NT2/D1 (cell line): ENCODE data around the gene MYO3B.
"Not testable (repeated sequence)": the region's sequence is repeated elsewhere in the genome, so short reads cannot be mapped to it uniquely, and the experiment has no call there.

Source experiments
- DNase-seq: peaks from one replicate; pipeline ENCODE4 v3.0.0-alpha.2; 2011; ENCODE audit warnings: low read depth, low spot score
- H3K27me3 ChIP-seq: 2 replicates; pipeline ENCODE4 v1.6.0; 2011; ENCODE audit warnings: mild to moderate bottlenecking; ENCODE audit not compliant: insufficient read length, insufficient read depth
- H3K36me3 ChIP-seq: 2 replicates; pipeline ENCODE4 v1.6.1; 2011; ENCODE audit warnings: mild to moderate bottlenecking, low read length, mixed read lengths; ENCODE audit not compliant: insufficient read depth, insufficient read length
- H3K4me1 ChIP-seq: 2 replicates; pipeline ENCODE4 v1.5.1; 2011; ENCODE audit not compliant: insufficient read depth, insufficient read length
- H3K4me3 ChIP-seq: 2 replicates; pipeline ENCODE4 v1.5.1; 2011; ENCODE audit warnings: low read depth; ENCODE audit not compliant: insufficient read length
- H3K9ac ChIP-seq: 2 replicates; pipeline ENCODE4 v1.6.0; 2011; ENCODE audit warnings: low read depth; ENCODE audit not compliant: insufficient read length
- H3K9me3 ChIP-seq: 2 replicates; pipeline ENCODE4 v1.5.1; 2011; ENCODE audit warnings: mild to moderate bottlenecking, low read length; ENCODE audit not compliant: insufficient read depth
- SUZ12 ChIP-seq: IDR thresholded peaks from 2 replicates; pipeline ENCODE4 v1.6.1; 2011; ENCODE audit not compliant: insufficient read length, insufficient read depth; ENCODE audit errors: extremely low read depth
- YY1 ChIP-seq: IDR thresholded peaks from 2 replicates; pipeline ENCODE4 v1.6.1; 2011; ENCODE audit not compliant: insufficient read length, insufficient read depth
- ZNF274 ChIP-seq: IDR thresholded peaks from 2 replicates; pipeline ENCODE4 v1.6.1; 2011; ENCODE audit warnings: mild to moderate bottlenecking, low read depth, low read length

MYO3B gene

GRCh38 chr2:170656669-170657068, 478.7 kb downstream of the MYO3B start:
- no peaks in the 10 kb centered on the region for H3K9me3 ChIP-seq
- H3K27me3 ChIP-seq = no peaks in the 10 kb centered on the region
- H3K9ac ChIP-seq = no peak overlapping the region
- TF ChIP-seq YY1 = no peak
- no peak for TF ChIP-seq SUZ12
- no peak overlapping the region for H3K4me3 ChIP-seq
- H3K4me1 ChIP-seq = no peaks in the 10 kb centered on the region
- no peaks in the 10 kb centered on the region for H3K36me3 ChIP-seq
- no peak for DNase-seq

- no peaks in the 10 kb centered on the region for H3K27me3 ChIP-seq
- H3K9me3 ChIP-seq = no peaks in the 10 kb centered on the region
- DNase-seq = no peak
- no peaks in the 10 kb centered on the region for H3K4me1 ChIP-seq
- H3K9ac ChIP-seq = no peak overlapping the region
- no peaks in the 10 kb centered on the region for H3K36me3 ChIP-seq
- no peak overlapping the region for H3K4me3 ChIP-seq
- TF ChIP-seq SUZ12 (no peak), YY1 (no peak), ZNF274 (no peak)
These were observed 482.5 kb downstream of the MYO3B start for GRCh38 chr2:170660409-170660808.

DNA sequence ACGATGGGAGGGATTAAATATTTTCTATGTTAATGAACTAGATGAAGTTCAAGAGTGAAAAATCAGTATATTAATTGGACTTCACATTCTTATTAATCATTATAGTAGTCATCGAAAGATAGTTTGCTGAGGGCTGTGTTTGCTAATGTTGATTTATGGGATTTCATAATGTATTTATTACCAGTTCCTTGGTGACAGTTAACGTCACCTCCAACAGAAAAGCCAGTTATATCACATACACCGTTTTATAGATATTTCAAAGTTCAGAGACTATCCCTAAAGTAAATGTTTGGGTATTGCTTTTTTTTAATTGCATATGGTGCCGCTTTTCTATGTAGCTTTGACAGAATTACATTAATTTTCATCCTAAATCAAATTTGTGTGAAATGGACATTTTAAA, 487.8 kb downstream of the MYO3B start:
- DNase-seq = no peak
- H3K36me3 ChIP-seq = no peaks in the 10 kb centered on the region
- H3K9me3 ChIP-seq = no peaks in the 10 kb centered on the region
- TF ChIP-seq YY1 (no peak), SUZ12 (no peak), ZNF274 (no peak)
- no peak overlapping the region for H3K9ac ChIP-seq
- H3K4me3 ChIP-seq = no peak overlapping the region
- no peaks in the 10 kb centered on the region for H3K27me3 ChIP-seq
- H3K4me1 ChIP-seq = no peaks in the 10 kb centered on the region

DNA sequence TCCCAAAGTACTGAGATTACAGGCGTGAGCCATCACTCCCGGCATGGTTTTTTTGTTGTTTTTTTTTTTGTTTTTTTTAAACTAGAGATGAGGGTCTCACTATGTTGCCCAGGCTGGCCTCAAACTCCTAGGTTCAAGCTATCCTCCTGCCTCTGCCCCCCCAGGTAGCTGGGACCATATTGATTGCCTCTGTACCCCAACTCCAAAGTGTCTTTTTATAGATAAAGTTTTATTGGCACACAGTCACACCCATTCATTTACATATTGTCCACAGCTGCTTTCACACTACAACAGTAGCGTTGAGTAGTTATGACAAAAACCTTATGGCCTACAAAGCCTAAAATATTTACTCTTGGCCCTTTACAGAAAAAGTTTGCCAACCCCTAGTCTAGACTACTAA, 492.0 kb downstream of the MYO3B start:
- TF ChIP-seq SUZ12 (no peak), ZNF274 (no peak), YY1 (no peak)
- no peaks in the 10 kb centered on the region for H3K27me3 ChIP-seq
- no peak overlapping the region for H3K4me3 ChIP-seq
- H3K9ac ChIP-seq = no peak overlapping the region
- H3K36me3 ChIP-seq = no peaks in the 10 kb centered on the region
- no peak for DNase-seq
- no peaks in the 10 kb centered on the region for H3K9me3 ChIP-seq
- no peaks in the 10 kb centered on the region for H3K4me1 ChIP-seq

DNA sequence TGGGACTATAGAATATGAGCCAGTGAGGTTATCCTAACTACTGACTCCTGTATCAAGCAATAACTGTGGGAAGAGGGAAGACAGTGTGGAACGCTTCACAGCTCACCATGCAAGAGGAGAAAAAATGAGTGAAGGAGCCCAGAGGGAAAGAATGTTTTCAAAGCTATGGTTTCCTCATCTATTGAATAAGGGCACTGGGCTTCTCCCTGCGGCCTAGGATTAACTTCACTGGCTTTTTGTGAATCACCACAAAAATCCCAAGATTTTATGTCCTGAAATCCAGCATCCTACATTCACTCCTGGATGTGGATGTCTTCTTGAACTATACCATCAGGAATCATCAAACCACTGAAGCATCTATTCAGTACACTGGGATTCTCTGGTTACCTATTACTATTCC, 492.7 kb downstream of the MYO3B start:
- Histone ChIP-seq H3K36me3 (no peaks in the 10 kb centered on the region), H3K4me1 (no peaks in the 10 kb centered on the region), H3K9me3 (no peaks in the 10 kb centered on the region), H3K27me3 (no peaks in the 10 kb centered on the region), H3K9ac (no peak overlapping the region), H3K4me3 (no peak overlapping the region)
- TF ChIP-seq SUZ12 = no peak
- no peak for TF ChIP-seq YY1
- no peak for DNase-seq

GRCh38 chr2:170671079-170671478, 493.1 kb downstream of the MYO3B start:
- no peak for DNase-seq
- no peaks in the 10 kb centered on the region for H3K27me3 ChIP-seq
- TF ChIP-seq YY1 (no peak), ZNF274 (no peak), SUZ12 (no peak)

DNA sequence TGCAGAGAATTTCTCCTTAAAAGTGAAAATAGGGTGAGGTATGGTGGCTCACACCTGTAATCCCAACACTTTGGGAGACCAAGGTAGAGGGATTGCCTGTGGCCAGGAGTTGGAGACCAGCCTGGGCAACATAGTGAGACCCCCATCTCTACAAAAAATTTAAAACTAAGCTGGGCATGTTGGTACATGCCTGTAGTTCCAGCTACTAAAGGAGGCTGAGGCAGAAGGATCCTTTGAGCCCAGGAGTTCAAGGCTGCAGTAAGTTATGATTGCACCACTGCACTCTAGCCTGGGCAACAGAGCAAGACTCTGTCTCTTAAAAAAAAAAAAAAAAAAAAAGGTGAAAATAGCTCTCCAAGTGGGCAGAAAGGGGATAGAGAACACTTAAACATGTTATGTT, 496.3 kb downstream of the MYO3B start:
- not testable (repeated sequence) for DNase-seq, H3K4me1 ChIP-seq, H3K4me3 ChIP-seq, H3K9ac ChIP-seq, H3K36me3 ChIP-seq, H3K27me3 ChIP-seq, H3K9me3 ChIP-seq

More at GRCh38 chr2:170671079-170671478, 493.1 kb downstream of the MYO3B start:
- no peaks in the 10 kb centered on the region for H3K36me3 ChIP-seq
- H3K9ac ChIP-seq = no peak overlapping the region
- no peaks in the 10 kb centered on the region for H3K9me3 ChIP-seq
- no peak overlapping the region for H3K4me3 ChIP-seq
- no peaks in the 10 kb centered on the region for H3K4me1 ChIP-seq

DNA sequence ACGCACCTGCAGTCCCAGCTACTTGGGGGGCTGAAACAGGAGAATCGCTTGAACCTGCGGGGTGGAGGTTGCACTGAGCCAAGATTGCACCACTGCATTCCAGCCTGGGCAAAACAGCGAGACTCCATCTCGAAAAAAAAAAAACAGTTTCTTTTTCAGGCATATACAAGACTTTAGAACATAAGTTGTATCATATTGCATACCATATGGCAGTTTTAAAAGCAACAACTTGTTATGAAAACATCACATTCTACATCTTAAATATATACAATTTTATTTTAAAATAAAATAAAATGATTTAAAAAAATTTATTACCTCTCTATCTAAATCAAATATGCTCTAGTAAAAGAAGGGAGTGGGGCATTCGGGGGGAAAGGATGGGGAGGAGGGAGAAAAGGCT, 497.8 kb downstream of the MYO3B start:
- Histone ChIP-seq H3K9me3 (no peaks in the 10 kb centered on the region), H3K4me3 (no peak overlapping the region), H3K4me1 (no peaks in the 10 kb centered on the region), H3K36me3 (no peaks in the 10 kb centered on the region), H3K9ac (no peak overlapping the region), H3K27me3 (no peaks in the 10 kb centered on the region)
- no peak for DNase-seq
- TF ChIP-seq YY1 = no peak
- no peak for TF ChIP-seq ZNF274
- TF ChIP-seq SUZ12 = no peak

GRCh38 chr2:170679607-170680079, 501.7 kb downstream of the MYO3B start:
- H3K36me3 ChIP-seq = no peaks in the 10 kb centered on the region
- no peaks in the 10 kb centered on the region for H3K27me3 ChIP-seq
- H3K4me1 ChIP-seq = peaks cover 3% of the 10 kb centered on the region
- H3K9me3 ChIP-seq = no peaks in the 10 kb centered on the region
- DNase-seq = no peak
- H3K9ac ChIP-seq = peak overlapping the region; percentile 50
- H3K4me3 ChIP-seq = peak overlapping the region; percentile 9
- TF ChIP-seq ZNF274 (no peak), SUZ12 (no peak), YY1 (no peak)
